ENCODE measurements around the gene LIN9.

LIN9 gene

DNA sequence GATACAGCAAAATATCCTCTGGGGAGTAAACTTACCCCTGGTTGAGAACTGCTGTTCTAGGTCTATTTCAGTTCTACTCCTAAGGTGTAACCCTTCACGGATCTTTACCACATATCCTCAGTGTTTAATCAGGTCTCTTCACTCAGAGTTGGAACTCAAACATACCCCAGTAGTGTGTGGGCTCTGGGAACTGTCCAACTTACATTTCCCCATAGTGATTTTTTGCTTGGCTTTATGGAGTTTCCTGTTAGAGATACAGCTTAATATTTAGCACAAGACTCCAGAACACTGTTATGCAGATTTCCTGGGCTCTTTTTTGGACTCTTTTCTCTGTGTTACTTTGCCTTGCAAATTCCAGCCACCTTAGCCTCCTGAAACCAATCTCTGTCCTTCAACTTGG, 26.7 kb upstream of the LIN9 start:
- peaks cover 3% of the 10 kb centered on the region; the same call in 1 of the 2 replicates for H3K9me3 ChIP-seq (ENCODE audit: insufficient read depth, low read length)
- H3K79me2 ChIP-seq (ENCODE audit: insufficient read depth, low read length) = no peaks in the 10 kb centered on the region
- no peak overlapping the region for H3K4me3 ChIP-seq (ENCODE audit: insufficient read depth, low read length, poor library complexity, severe bottlenecking)
- no peak overlapping the region for H3K27ac ChIP-seq (ENCODE audit: low read depth, low read length)
- H3K4me2 ChIP-seq (ENCODE audit: low read depth, low read length, poor library complexity, severe bottlenecking) = no peak overlapping the region
- no peaks in the 10 kb centered on the region for H3K27me3 ChIP-seq (ENCODE audit: low read length)
- no peaks in the 10 kb centered on the region for H3K9me2 ChIP-seq (replicated peaks; ENCODE audit: insufficient read depth, low read length)
- no peak overlapping the region for H2AFZ ChIP-seq (ENCODE audit: low read depth, low read length, severe bottlenecking)
- no peaks in the 10 kb centered on the region for H3K36me3 ChIP-seq (ENCODE audit: low read length)
- no peak overlapping the region for H3K9ac ChIP-seq (ENCODE audit: low read length)
- H3F3A ChIP-seq (ENCODE audit: insufficient read depth) = peaks cover 8% of the 10 kb centered on the region
- TF ChIP-seq CTCF (IDR thresholded peaks at IDR 0.05; ENCODE audit: insufficient read depth, low read length, poor library complexity, severe bottlenecking) (no peak), EZH2phosphoT487 (conservative IDR thresholded peaks at IDR 0.05; ENCODE audit: low read length) (no peak)
- H4K20me1 ChIP-seq (ENCODE audit: low read depth, low read length) = no peaks in the 10 kb centered on the region

DNA sequence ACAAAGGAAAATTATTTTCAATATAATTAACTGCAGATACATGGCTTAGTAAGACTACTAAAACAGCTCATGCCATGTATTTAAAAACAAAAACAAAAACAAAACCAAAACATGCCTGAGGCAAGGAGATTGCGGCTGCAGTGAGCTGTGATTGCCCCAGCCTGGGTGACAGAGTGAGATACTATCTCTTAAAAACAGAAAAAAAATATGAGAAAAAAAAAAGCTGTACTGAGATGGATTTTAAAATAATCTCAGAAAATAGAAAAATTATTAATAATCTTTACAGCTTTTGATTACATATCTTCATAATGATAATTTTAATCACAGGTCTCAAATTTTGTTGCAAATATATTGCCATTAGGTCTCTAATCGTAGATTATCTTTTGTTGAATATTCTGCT, 24.0 kb upstream of the LIN9 start:
- H3K9ac ChIP-seq (ENCODE audit: low read length) = peak overlapping the region; percentile 33

GRCh38 chr1:226329237-226329636, 20.3 kb upstream of the LIN9 start:
- Histone ChIP-seq H3K9me2 (replicated peaks; ENCODE audit: insufficient read depth, low read length) (no peaks in the 10 kb centered on the region), H3K27ac (ENCODE audit: low read depth, low read length) (no peak overlapping the region), H2AFZ (ENCODE audit: low read depth, low read length, severe bottlenecking) (no peak overlapping the region), H3K36me3 (ENCODE audit: low read length) (no peaks in the 10 kb centered on the region), H3K4me3 (ENCODE audit: insufficient read depth, low read length, poor library complexity, severe bottlenecking) (no peak overlapping the region), H3K9me3 (ENCODE audit: insufficient read depth, low read length) (no peaks in the 10 kb centered on the region), H4K20me1 (ENCODE audit: low read depth, low read length) (no peaks in the 10 kb centered on the region), H3F3A (ENCODE audit: insufficient read depth) (peaks cover 8% of the 10 kb centered on the region), H3K9ac (ENCODE audit: low read length) (no peak overlapping the region), H3K4me2 (ENCODE audit: low read depth, low read length, poor library complexity, severe bottlenecking) (no peak overlapping the region), H3K79me2 (ENCODE audit: insufficient read depth, low read length) (no peaks in the 10 kb centered on the region), H3K27me3 (ENCODE audit: low read length) (no peaks in the 10 kb centered on the region)
- no peak for TF ChIP-seq EZH2phosphoT487 (conservative IDR thresholded peaks at IDR 0.05; ENCODE audit: low read length)
- no peak for TF ChIP-seq CTCF (IDR thresholded peaks at IDR 0.05; ENCODE audit: insufficient read depth, low read length, poor library complexity, severe bottlenecking)

More for the DNA sequence above, 24.0 kb upstream of the LIN9 start:
- Histone ChIP-seq H3K9me2 (replicated peaks; ENCODE audit: insufficient read depth, low read length) (no peaks in the 10 kb centered on the region), H3K27ac (ENCODE audit: low read depth, low read length) (no peak overlapping the region; the same call in 1 of the 2 replicates), H2AFZ (ENCODE audit: low read depth, low read length, severe bottlenecking) (peak overlapping the region; percentile 90), H3K79me2 (ENCODE audit: insufficient read depth, low read length) (no peaks in the 10 kb centered on the region), H4K20me1 (ENCODE audit: low read depth, low read length) (no peaks in the 10 kb centered on the region), H3K36me3 (ENCODE audit: low read length) (no peaks in the 10 kb centered on the region), H3K4me3 (ENCODE audit: insufficient read depth, low read length, poor library complexity, severe bottlenecking) (peak overlapping the region; percentile 30), H3K27me3 (ENCODE audit: low read length) (no peaks in the 10 kb centered on the region), H3K4me2 (ENCODE audit: low read depth, low read length, poor library complexity, severe bottlenecking) (peak overlapping the region; percentile 78), H3K9me3 (ENCODE audit: insufficient read depth, low read length) (no peaks in the 10 kb centered on the region), H3F3A (ENCODE audit: insufficient read depth) (peaks cover 8% of the 10 kb centered on the region)
- TF ChIP-seq EZH2phosphoT487 (conservative IDR thresholded peaks at IDR 0.05; ENCODE audit: low read length) (no peak), CTCF (IDR thresholded peaks at IDR 0.05; ENCODE audit: insufficient read depth, low read length, poor library complexity, severe bottlenecking) (no peak)

Data from SU-DHL-6 (cell line).